Activated CD4-positive, alpha-beta T cell treated with anti-CD3 and anti-CD28 coated beads, Interleukin-2, amount 50 U/mL, for 4 hours (primary cell): ENCODE measurements around the gene C1R.
"Not testable (repeated sequence)": the region's sequence is repeated elsewhere in the genome, so short reads cannot be mapped to it uniquely, and the experiment has no call there.

ENCODE experiments used
- DNase-seq, 2 experiments: peaks; one replicate each; pipeline ENCODE4 v3.0.0-alpha.2; 2020

The C1R gene

DNA sequence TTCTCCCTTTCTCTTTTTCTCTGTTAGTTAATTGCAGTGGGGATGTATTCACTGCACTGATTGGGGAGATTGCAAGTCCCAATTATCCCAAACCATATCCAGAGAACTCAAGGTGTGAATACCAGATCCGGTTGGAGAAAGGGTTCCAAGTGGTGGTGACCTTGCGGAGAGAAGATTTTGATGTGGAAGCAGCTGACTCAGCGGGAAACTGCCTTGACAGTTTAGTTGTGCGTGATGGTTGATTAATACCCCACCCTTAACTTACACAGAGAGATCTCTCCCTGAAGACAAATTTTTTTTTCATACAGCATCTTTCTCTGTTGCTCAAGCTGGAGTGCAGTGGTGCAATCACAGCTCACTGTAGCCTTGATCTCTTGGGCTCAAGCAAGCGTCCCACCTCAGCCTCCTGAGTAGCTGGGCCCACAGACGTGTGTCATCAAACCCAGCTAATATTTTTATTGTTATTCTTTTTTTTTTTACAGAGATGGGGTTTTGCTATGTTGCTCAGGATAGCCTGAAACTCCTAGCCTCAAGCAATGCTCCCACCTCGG lies 27.1 kb downstream of the C1R start:
- DNase-seq: no peak

DNA sequence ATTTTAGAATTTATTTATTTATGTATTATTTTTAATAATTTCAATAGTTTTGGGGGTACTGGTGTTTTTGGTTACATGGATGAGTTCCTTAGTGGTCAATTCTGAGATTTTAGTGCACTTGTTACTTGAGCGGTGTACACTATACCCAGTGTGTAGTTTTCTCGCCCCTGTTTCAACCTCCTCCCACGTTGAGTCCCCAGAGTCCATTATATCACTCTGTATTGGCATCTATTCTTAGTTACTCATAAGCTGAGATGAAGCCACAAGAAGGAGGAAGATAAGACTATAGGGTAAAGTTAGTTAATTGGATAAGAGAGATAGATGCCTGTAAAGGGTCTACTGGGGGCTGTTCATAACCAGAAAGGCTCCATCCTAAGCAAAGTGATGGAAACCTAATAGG lies 27.7 kb downstream of the C1R start:
- no peak for DNase-seq

DNA sequence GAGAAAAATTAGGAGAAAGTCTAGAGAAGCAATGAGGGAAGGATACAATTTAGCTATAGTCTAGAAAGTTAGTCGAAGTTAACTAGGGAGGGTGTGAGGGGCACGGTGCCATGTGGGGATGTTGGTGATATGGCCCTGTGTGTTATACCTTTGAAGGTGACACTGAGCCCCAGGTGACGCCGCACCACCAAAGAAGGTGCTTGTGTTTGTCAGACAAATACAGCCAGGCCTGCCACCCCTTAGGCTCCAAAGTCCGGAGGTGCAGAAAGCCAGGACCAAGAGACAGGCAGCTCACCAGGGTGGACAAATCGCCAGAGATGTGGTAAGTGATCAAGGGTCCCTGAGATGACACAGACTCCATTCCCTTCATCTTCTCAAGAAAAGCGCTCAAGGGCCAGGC lies 30.6 kb downstream of the C1R start:
- no peak for DNase-seq

DNA sequence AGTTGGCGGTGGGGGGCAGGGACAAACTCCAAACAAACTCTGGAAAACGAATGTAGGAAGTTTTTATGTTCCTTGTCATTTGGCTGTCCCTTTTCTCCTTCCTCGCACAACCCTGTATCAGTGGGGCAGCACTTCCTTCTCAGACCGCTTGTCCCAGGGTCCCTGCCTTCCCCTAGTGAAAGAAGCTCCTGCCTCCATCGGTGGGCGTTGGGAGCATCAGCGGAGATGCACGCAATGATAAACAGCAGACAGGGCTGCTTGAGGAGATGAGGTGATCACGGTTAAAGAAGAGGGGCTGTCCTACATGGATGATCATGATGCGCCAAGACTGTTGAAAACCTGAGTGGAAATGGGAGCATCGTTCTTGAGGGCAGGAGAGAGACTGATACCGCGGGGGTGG lies 31.1 kb downstream of the C1R start:
- no peak for DNase-seq

- no peak for DNase-seq
Observed at GRCh38 chr12:7060353-7060954, 31.8 kb downstream of the C1R start, which contains the start of gene C1S. Gene C1S (plus strand): TSS chr12:7060718. CDS start chr12:7061913, 1,195 bp downstream.

DNA sequence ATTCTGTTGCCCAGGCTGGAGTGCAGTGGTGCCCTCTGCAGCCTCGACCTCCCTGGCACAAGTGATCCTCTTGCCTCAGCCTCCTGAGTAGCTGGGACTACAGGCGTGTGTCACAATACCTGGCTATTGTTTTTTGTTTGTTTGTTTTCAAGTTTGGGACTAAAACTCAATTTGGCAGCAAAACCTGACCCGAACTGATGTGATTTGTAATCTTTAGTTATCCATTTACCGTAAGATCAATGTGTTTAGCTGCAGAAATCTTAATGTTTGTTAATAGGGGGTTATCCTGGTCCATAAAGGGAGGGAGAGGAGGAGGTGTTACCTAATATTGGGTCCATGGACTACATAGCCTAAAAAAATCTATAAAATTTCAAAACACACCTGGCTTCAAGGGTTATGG lies 32.5 kb downstream of the C1R start:
- no peak for DNase-seq

- no peak for DNase-seq
Observed at GRCh38 chr12:7058850-7059395, 33.3 kb downstream of the C1R start.

GRCh38 chr12:7058163-7058845 lies 33.9 kb downstream of the C1R start:
- DNase-seq: no peak

DNA sequence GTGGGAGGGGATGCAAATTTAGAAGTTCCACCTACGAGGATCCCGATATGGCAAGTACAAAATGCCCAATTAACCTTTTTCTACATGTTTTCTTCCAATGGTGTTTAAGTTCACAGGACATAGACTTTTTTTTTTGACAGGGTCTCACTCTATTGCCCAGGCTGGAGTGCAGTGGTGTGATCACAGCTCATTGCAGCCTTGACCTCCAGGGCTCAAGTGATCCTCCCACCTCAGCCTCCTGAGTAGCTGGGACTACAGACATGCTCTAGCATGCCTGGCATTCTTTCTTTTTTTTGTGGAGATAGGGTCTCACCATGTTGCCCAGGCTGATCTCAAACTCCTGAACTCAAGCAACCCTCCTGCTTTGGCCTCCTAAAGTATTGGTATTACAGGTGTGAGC lies 36.5 kb downstream of the C1R start:
- DNase-seq: not testable (repeated sequence)

DNA sequence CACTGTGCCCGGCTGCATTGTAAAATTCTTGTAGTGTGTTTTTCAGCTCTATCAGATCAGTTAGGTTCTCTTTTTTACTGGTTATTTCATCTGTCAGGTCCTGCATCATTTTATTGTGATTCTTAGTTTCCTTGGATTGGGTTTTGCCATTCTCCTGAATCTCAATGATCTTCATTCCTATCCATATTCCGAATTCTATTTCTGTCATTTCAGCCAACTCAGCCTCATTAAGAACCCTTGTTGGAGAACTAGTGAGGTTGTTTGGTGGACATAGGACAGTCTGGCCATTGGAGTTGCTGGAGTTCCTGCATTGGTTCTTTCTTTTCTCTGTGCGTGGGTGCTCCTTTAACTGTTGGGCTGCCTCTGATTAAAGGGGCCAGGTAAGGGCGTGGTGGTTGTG lies 37.3 kb downstream of the C1R start:
- DNase-seq: no peak

DNA sequence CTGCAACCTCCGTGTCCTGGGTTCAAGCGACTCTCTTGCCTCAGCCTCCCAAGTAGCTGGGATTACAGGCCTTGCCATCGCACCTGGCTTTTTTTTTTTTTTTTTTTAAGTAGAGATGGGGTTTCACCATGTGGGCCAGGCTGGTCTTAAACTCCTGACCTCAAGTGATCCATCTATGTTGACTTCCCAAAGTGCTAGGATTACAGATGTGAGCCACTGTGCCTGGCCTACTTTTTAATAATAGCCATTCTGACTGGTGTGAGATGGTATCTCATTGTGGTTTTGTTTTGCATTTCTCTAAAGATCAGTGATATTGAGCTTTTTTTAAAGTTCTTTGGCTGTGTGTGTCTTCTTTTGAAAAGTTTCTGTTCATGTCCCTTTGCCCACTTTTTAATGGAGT lies 42.3 kb downstream of the C1R start:
- not testable (repeated sequence) for DNase-seq

GRCh38 chr12:7049445-7049951 lies 42.7 kb downstream of the C1R start:
- DNase-seq: not testable (repeated sequence)

- no peak for DNase-seq
Observed at GRCh38 chr12:7047306-7047705, 44.9 kb downstream of the C1R start.

DNA sequence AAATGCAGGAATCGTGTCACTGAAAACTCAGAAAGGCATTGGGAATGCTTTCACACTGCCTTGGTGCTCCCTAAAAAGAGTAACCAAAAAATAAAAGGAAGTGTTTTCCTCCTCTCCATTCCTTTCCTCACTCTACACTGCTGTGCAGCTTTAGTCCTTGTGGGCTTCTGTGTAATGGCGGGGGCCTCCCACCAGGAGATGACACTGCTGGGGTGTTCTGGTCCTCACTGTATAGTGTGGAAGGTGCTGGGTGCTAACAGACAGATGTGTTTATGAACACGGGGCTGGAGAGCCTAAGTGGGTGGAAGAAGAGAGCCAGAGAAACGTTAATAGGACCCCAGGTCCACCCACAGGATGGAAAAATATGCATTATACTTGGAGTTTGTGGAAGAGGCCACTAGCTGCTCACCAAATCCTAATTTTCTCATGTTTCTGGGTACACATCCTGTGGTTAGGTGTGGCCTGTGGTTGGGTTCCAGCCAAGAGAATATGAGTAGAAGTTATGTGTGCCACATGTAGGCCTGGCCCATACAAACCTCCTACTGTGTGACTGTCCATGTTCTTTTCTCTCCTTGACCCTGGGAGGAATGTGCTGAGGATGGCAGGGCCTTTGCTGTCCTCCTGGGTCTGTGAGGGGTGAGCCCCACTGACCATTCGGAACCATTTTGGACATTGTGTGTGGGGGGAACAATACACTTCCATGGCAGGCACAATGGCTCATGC lies 45.7 kb downstream of the C1R start:
- no peak for DNase-seq

DNA sequence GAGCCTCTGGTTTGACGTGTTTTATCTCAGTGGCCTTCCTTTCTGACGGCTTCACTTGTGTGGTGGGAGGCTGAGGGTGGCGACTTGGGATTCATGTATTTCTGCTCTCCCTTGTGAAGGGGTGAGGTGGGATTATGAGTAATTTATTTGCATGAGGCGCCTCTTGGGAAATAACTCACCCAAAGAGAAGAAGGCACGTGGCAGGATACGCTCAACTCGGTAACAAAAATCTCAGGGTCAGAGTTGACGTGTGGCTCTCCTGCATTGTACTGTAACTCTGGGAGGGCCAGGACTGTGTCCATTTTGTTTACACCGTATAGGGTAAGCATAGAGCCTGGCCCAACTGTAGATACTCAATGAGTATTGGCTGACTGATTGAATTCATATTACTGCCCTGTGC lies 46.3 kb downstream of the C1R start:
- no peak for DNase-seq

DNA sequence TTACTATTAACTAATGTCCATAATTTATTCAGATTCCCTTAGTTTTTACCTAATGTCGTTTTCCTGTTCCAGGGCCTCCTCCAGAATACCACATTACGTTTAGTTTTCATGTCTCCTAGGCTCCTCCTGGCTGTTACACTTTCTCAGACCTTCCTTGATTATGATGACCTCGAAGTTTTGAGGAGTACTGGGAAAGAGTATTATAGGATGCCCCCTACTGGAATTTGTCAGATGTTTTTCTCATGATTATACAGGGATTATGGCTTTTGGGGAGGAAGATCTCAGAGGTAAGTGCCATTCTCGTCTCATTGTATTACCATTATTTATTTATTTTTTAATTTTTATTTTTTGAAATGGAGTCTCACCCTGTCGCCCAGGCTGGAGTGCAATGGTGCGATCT lies 49.4 kb downstream of the C1R start:
- DNase-seq: no peak

GRCh38 chr12:7039403-7039802 lies 52.8 kb downstream of the C1R start:
- no peak for DNase-seq

DNA sequence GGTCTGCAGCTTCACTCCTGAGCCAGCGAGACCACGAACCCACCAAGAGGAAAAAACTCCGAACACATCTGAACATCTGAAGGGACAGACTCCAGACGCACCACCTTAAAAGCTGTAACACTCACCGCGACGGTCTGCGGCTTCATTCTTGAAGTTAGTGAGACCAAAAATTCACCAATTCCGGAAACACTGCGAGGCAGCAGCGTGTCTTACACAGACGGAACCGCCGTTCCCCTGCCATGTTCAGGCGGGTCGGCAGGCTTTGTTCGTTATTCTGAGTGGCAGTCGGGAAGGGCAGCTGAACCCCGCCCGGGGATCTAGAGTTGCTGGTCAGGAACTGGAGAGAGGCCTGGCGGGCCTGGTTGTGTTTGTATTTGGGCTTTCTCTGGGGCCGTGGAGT lies 53.7 kb downstream of the C1R start:
- no peak for DNase-seq

DNA sequence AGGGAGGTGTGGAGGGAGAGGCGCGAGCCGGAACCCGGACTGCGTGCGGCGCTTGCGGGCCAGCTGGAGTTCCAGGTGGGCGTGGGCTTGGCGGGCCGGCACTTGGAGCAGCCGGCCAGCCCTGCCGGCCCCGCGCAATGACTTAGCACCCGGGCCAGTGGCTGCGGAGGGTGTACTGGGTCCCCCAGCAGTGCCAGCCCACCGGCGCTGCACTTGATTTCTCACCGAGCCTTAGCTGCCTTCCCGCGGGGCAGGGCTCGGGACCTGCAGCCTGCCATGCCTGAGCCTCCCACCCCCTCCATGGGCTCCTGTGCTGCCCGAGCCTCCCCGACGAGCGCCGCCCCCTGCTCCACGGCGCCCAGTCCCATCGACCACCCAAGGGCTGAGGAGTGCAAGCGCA lies 54.8 kb downstream of the C1R start:
- not testable (repeated sequence) for DNase-seq

DNA sequence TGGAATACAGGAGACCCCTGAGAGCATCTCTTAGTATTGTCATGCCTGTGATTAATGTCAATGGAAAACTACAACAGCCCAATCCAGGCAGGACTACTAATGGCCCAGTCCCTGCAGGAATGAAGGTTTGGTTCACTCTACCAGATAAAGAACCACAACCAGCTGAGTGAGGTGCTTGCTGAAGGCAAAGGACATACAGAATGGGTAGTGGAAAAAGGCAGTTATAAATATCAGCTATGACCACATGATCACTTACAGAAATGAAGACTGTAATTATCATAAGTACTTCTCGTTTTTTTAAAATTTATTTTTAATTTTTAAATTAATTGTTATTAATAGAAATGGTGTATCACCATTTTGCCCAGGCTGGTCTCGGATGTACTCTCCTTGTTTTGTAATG lies 56.8 kb downstream of the C1R start:
- DNase-seq: no peak

DNA sequence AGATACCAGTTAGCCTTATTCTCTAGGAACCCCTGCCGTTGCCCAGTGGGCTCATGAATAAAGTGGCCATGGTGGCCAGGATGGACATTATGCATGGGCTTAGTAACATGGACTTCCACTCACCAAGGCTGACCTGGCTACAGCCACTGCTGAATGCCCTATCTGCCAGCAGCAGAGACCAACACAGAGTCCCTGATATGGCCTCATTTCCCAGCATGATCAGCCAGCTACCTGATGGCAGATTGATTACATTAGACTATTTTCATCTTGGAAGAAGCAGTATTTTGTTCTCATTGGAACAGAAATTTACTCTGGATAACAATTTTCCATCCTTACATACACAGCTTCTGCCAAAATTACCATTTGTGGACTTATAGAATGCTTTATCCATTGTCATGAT lies 57.8 kb downstream of the C1R start:
- no peak for DNase-seq

GRCh38 chr12:7032990-7033389 lies 59.3 kb downstream of the C1R start:
- no peak for DNase-seq

DNA sequence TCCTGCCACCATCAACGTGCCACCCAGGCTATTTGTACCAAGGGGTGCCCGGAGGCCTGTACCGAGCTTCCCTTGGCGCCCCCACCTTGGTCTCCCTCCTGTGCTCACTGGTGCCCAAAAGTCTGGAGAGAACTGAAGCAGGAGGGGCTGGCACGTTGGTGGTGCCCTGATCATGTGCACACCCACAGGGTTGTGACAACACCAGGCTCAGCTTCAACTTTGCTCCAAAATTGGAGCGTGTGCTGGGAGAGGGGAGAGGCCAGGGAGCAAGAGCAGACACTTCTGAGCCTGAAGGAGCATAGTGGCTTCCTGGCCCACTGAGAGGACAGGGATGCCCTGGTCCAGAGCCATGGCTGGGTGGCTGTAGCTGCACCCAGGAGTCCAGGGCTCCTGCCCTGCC lies 60.9 kb downstream of the C1R start:
- DNase-seq: no peak
